ENCODE results near the gene GRM2. TPM values are rescaled to one million over a fixed set of nuclear protein-coding genes. Genes with fewer than 3 reads are reported as not detected.

GRM2 gene
- total and polyA plus RNA-seq, 9 donors, result 0.31 to 0.78 (median 0.53) TPM

DNA sequence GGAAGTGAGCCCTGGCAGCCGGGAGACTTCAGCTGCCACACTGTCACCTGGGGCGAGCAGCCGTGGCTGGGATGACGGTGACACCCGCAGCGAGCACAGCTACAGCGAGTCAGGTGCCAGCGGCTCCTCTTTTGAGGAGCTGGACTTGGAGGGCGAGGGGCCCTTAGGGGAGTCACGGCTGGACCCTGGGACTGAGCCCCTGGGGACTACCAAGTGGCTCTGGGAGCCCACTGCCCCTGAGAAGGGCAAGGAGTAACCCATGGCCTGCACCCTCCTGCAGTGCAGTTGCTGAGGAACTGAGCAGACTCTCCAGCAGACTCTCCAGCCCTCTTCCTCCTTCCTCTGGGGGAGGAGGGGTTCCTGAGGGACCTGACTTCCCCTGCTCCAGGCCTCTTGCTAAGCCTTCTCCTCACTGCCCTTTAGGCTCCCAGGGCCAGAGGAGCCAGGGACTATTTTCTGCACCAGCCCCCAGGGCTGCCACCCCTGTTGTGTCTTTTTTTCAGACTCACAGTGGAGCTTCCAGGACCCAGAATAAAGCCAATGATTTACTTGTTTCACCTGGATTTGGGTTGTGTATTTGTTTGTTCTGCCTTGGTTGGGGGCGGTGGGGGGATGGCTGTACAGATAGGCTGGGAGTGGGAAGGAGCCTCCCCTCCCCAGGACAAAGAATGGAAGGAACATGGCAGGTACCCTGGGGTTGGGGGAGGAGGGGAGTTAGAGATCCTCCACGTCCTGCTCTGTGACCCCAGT lies 2.9 kb upstream of the GRM2 start:
- H3K4me1 ChIP-seq (ENCODE audit: control insufficient read depth, insufficient read depth, low read length), result peaks cover 7% of the 10 kb centered on the region
- peaks cover 35% of the 10 kb centered on the region for H3K36me3 ChIP-seq (ENCODE audit: control insufficient read depth, insufficient read depth, low read length)
- H3K27ac ChIP-seq (ENCODE audit: low read length), result no peak overlapping the region
- no peaks in the 10 kb centered on the region for H3K9me3 ChIP-seq (replicated peaks; ENCODE audit: control insufficient read depth, low read depth, low read length)
- no peak for DNase-seq
- H3K4me3 ChIP-seq (ENCODE audit: low read length), result no peak overlapping the region
- H3K27me3 ChIP-seq (ENCODE audit: control insufficient read depth, insufficient read depth, low read length), result peaks cover 19% of the 10 kb centered on the region
- 57% methylated on average over 11 of the region's 12 CpGs for WGBS (ENCODE audit: insufficient coverage)

DNA sequence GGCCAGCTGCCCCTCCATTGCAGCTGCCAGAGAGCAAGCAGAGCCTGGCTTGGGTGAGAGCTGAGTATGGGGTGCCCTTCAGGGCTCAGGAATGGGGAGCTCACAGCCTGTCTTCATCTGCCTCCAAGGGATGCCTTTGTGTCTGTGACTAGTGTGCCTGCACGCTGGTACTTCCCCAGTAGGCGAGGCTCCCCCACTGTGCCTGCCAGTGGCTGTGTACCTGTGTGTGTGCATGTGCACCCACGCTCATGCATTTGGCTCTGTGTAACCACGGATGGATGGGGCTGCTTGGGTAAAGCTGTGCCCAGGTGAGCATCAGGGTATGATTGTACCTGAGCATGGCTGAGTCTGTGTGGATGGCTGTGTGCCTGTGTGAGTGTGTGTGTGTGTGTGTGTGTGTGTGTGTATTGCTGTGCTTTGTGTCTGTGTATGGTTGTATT lies 2.3 kb upstream of the GRM2 start:
- Histone ChIP-seq H3K9me3 (replicated peaks; ENCODE audit: control insufficient read depth, low read depth, low read length) (no peaks in the 10 kb centered on the region), H3K27me3 (ENCODE audit: control insufficient read depth, insufficient read depth, low read length) (peaks cover 19% of the 10 kb centered on the region), H3K4me1 (ENCODE audit: control insufficient read depth, insufficient read depth, low read length) (peaks cover 7% of the 10 kb centered on the region), H3K4me3 (ENCODE audit: low read length) (no peak overlapping the region), H3K36me3 (ENCODE audit: control insufficient read depth, insufficient read depth, low read length) (peaks cover 29% of the 10 kb centered on the region), H3K27ac (ENCODE audit: low read length) (no peak overlapping the region)
- 83% methylated on average over 4 of the region's 4 CpGs for WGBS (ENCODE audit: insufficient coverage)
- DNase-seq, result no peak

DNA sequence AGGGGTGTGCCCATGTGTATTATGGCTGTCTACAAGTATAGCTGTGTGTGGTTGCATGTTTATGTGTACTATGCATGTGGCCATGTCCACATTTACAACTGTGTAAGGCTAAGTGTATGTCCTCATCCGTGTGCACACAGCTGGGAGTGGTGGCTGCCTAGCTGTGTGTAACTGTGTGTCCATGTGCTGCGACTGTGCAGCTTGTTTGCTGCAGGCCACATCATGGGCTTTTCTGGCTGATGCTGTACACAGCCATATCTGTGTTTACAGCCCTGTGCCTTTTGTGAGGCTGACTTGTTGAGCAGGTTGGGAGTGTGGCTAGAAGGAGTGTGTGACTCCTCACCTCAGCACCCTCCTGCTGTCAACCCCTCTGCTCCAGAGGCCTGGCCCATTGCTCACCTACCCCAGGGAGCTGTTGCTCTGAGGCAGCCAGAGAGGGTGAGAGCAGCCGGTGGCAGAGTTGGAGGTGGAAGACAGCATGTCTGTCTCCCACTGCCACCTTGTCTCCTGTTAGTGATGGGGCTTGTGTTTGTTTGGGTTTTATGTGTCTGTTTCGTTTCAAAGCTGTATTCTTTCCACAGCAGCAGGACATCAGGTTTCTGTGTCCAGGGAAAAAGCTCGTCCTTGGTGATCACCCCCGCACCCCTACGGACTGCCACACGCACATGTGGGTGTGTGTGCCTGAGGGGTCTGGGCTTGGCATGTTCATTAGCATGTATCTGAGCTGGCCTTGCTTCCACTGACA lies 1.4 kb upstream of the GRM2 start:
- DNase-seq, result no peak
- Histone ChIP-seq H3K4me1 (ENCODE audit: control insufficient read depth, insufficient read depth, low read length) (peaks cover 7% of the 10 kb centered on the region), H3K27ac (ENCODE audit: low read length) (no peak overlapping the region), H3K27me3 (ENCODE audit: control insufficient read depth, insufficient read depth, low read length) (peaks cover 19% of the 10 kb centered on the region), H3K36me3 (ENCODE audit: control insufficient read depth, insufficient read depth, low read length) (peaks cover 20% of the 10 kb centered on the region), H3K9me3 (replicated peaks; ENCODE audit: control insufficient read depth, low read depth, low read length) (no peaks in the 10 kb centered on the region), H3K4me3 (ENCODE audit: low read length) (no peak overlapping the region)
- WGBS (ENCODE audit: insufficient coverage), result 95% methylated on average over 4 of the region's 8 CpGs

DNA sequence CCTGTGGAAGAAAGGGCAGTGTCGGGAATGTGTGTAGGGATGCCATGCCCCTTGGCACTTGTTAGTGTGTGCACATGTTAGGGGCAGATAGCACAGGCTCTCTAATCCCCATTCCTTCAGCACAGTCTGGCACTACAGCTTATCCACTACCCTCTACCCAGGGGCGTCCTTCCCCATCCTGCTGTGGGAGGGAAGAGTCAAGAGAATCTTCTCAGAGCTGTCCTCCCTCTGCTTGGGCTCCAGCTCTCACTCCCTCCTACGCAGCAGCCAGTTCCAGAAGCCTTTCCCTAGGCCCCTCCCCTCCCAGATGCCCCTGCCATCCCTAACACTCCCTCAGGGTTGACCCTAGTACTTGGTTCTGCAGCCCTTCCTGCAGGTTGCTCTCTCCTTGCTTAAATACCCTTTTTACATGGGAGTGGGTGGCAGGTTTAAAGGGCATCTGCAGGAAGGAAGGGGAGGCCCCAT lies 815 bp upstream of the GRM2 start:
- Histone ChIP-seq H3K9me3 (replicated peaks; ENCODE audit: control insufficient read depth, low read depth, low read length) (no peaks in the 10 kb centered on the region), H3K4me3 (ENCODE audit: low read length) (no peak overlapping the region), H3K27ac (ENCODE audit: low read length) (no peak overlapping the region), H3K36me3 (ENCODE audit: control insufficient read depth, insufficient read depth, low read length) (peaks cover 18% of the 10 kb centered on the region), H3K4me1 (ENCODE audit: control insufficient read depth, insufficient read depth, low read length) (peaks cover 7% of the 10 kb centered on the region), H3K27me3 (ENCODE audit: control insufficient read depth, insufficient read depth, low read length) (peaks cover 19% of the 10 kb centered on the region)
- WGBS (ENCODE audit: insufficient coverage), result 63% methylated on average over 1 of the region's 3 CpGs
- no peak for DNase-seq

DNA sequence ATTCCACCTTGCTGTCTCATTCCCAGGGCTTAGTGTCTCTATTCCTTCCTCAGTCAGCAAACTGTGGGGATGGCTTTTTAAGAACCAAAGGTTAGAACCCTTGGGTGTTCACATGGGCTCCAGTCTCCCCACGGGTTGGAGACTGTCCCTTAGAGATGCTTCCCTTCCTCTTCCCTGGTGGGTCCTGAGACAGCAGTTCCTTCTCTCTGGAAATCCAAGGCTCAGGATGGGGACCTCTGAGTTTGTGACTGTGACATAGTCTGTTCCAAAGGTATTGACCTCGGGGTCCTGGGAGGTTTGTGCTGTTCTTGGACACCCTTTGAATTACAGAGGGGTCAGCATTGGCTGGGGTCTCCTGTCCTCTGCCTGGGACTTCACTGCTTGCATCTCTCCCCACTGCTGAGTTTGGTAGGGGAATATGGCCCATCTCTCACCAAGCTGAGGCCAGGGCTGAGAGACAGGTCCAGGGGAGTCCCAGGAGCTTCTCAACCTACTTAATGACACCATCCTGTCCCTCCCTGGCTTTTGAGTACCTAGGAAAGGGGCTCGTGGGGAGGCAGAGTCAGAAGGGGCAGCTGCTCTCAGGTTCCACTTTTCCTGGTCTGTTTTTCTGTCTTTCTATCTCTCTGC lies 1.5 kb downstream of the GRM2 start:
- H3K9me3 ChIP-seq (replicated peaks; ENCODE audit: control insufficient read depth, low read depth, low read length), result no peaks in the 10 kb centered on the region
- 58% methylated on average over 2 of the region's 3 CpGs for WGBS (ENCODE audit: insufficient coverage)

DNA sequence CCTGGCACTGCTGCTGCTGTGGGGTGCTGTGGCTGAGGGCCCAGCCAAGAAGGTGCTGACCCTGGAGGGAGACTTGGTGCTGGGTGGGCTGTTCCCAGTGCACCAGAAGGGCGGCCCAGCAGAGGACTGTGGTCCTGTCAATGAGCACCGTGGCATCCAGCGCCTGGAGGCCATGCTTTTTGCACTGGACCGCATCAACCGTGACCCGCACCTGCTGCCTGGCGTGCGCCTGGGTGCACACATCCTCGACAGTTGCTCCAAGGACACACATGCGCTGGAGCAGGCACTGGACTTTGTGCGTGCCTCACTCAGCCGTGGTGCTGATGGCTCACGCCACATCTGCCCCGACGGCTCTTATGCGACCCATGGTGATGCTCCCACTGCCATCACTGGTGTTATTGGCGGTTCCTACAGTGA lies 2.1 kb downstream of the GRM2 start:
- Histone ChIP-seq H3K9me3 (replicated peaks; ENCODE audit: control insufficient read depth, low read depth, low read length) (no peaks in the 10 kb centered on the region), H3K27ac (ENCODE audit: low read length) (no peak overlapping the region), H3K4me1 (ENCODE audit: control insufficient read depth, insufficient read depth, low read length) (peaks cover 7% of the 10 kb centered on the region), H3K27me3 (ENCODE audit: control insufficient read depth, insufficient read depth, low read length) (peaks cover 19% of the 10 kb centered on the region), H3K4me3 (ENCODE audit: low read length) (no peak overlapping the region), H3K36me3 (ENCODE audit: control insufficient read depth, insufficient read depth, low read length) (peaks cover 3% of the 10 kb centered on the region)
- no peak for DNase-seq
- WGBS (ENCODE audit: insufficient coverage), result 91% methylated on average over 17 of the region's 17 CpGs

More for the DNA sequence above, 1.5 kb downstream of the GRM2 start:
- Histone ChIP-seq H3K27me3 (ENCODE audit: control insufficient read depth, insufficient read depth, low read length) (peaks cover 19% of the 10 kb centered on the region), H3K4me1 (ENCODE audit: control insufficient read depth, insufficient read depth, low read length) (peaks cover 7% of the 10 kb centered on the region), H3K4me3 (ENCODE audit: low read length) (no peak overlapping the region), H3K27ac (ENCODE audit: low read length) (no peak overlapping the region), H3K36me3 (ENCODE audit: control insufficient read depth, insufficient read depth, low read length) (peaks cover 7% of the 10 kb centered on the region)
- no peak for DNase-seq

DNA sequence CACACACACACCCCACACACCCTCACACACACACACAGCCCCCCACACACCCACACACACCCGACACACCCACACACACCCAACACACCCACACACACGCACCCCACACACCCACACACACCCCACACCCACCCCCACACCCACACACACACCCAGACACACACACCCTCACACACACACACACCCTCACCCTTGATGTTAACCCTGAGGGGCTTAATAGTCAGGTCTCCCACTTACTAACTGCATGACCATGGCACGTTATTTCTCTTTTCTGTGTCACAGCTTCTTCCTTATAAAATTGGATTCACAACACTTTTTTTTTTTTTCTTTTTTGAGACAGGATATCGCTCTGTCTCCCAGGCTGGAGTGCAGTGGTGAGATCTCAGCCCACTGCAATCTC lies 2.8 kb downstream of the GRM2 start:
- Histone ChIP-seq H3K27ac (ENCODE audit: low read length) (no peak overlapping the region), H3K9me3 (replicated peaks; ENCODE audit: control insufficient read depth, low read depth, low read length) (no peaks in the 10 kb centered on the region), H3K4me1 (ENCODE audit: control insufficient read depth, insufficient read depth, low read length) (peaks cover 7% of the 10 kb centered on the region), H3K4me3 (ENCODE audit: low read length) (no peak overlapping the region), H3K36me3 (ENCODE audit: control insufficient read depth, insufficient read depth, low read length) (peaks cover 3% of the 10 kb centered on the region), H3K27me3 (ENCODE audit: control insufficient read depth, insufficient read depth, low read length) (peaks cover 19% of the 10 kb centered on the region)
- 62% methylated on average over 2 of the region's 4 CpGs for WGBS (ENCODE audit: insufficient coverage)
- no peak for DNase-seq

DNA sequence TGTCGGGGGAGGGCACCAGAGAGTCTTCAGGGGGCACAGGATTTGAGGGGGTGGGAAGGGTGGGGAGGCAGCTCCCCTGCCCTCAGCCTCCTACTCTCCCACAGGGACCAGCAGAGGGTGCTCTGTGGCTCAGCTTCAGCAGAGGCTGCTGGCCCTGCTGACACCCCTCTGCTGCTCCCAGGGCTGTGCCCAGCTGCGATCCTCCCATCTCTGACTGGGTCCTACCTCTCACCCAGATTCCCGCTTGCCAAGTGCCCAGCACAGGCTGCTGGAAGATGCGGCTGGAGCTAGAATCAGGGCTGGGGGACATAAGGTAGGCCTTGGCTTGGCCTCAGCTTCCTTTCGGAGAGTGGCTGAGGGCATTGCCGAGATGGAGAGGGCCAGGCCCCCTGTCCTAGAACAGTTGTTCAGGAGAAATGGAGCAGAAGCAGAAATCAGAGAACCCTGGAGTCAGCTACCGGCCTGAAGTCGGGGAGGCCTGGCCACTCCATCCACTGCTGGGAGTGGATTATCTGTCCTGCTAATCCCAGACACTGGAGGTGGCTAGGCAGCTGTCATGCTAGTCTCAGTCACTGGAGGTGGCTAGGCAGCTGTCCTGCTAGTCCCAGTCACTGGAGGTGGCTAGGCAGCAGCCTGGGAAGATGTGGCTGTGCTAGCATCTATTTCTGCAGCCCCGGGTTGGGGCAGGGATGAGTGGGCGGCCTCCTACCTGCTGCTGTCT lies 3.9 kb downstream of the GRM2 start:
- Histone ChIP-seq H3K36me3 (ENCODE audit: control insufficient read depth, insufficient read depth, low read length) (no peaks in the 10 kb centered on the region), H3K27ac (ENCODE audit: low read length) (no peak overlapping the region), H3K27me3 (ENCODE audit: control insufficient read depth, insufficient read depth, low read length) (peaks cover 19% of the 10 kb centered on the region), H3K9me3 (replicated peaks; ENCODE audit: control insufficient read depth, low read depth, low read length) (no peaks in the 10 kb centered on the region), H3K4me1 (ENCODE audit: control insufficient read depth, insufficient read depth, low read length) (peaks cover 7% of the 10 kb centered on the region), H3K4me3 (ENCODE audit: low read length) (no peak overlapping the region)
- WGBS (ENCODE audit: insufficient coverage), result 68% methylated on average over 8 of the region's 10 CpGs
- no peak for DNase-seq

DNA sequence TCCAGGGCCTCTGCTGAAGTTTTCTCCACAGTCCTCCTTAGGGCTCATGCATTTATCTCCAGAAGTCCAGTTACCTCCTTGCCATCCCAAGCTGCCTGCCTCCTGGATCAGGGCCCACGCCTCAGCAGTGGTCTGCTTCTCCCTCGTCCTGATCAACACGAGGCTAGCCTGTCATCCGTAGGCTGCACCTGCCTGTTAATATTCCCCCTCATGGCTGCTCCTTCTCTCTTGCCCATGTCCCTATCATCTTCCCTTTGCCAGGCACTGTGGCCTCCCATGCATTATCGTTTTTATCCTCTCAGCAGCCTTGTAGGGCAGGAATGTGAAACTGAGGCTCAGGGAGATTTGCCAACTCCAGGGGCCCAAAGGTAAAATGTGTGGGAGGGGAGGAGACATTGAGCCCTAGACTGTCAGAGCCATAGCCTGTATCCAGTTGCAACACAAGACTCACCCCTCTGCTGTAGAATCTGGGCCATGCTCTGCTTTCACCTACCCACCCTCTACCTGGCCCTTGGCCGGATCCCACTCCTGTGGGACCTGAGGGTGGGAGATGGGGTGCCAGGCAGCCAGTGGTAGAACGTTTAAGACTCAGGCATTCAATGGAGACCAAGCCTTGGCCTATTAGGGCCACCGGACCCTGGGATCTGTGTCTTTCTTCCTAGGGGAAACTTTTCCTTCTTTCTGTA lies 4.6 kb downstream of the GRM2 start:
- no peaks in the 10 kb centered on the region for H3K36me3 ChIP-seq (ENCODE audit: control insufficient read depth, insufficient read depth, low read length)
- no peak overlapping the region for H3K4me3 ChIP-seq (ENCODE audit: low read length)
- 78% methylated on average over 4 of the region's 8 CpGs for WGBS (ENCODE audit: insufficient coverage)
- no peak overlapping the region for H3K27ac ChIP-seq (ENCODE audit: low read length)
- H3K9me3 ChIP-seq (replicated peaks; ENCODE audit: control insufficient read depth, low read depth, low read length), result no peaks in the 10 kb centered on the region
- H3K27me3 ChIP-seq (ENCODE audit: control insufficient read depth, insufficient read depth, low read length), result peaks cover 19% of the 10 kb centered on the region
- no peak for DNase-seq
- H3K4me1 ChIP-seq (ENCODE audit: control insufficient read depth, insufficient read depth, low read length), result peaks cover 7% of the 10 kb centered on the region

All from muscle of leg (tissue), 11 donors.